ENCODE measurements around the gene TMEM132C. TPM values are rescaled to one million over a fixed set of nuclear protein-coding genes. Genes with fewer than 3 reads are reported as not detected.

Gene TMEM132C
- total RNA-seq, 4 donors from 2014 or later = 2.0 to 3.7 (median 3.0) TPM

DNA sequence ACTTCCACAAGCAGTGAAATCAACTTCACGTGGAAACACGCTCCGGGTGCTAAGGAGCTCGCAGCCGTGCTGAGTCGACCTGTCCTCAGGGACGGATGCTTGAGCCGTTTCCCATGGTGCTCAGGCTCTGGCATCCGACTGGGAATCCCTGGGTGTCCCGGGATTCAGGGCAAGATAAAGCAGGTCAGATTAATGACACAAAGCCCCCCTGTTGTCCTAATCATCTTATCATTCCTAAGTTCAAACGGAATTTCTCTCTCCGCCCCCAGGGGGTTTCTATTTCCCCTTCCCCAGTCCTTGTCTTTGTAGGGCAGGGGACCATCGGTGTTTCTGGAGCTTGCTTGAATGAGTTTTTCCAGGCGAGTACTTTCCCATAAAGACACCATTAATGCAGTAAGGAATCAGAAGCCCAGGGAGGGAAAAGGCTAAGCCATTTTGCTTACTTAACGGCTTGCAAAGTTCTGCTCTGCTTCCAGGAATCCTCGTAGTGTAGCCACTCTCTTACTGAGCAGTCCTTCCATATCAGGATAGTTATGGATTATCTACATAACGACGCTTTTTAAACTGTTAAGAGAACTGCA lies 116.5 kb downstream of the TMEM132C start:
- H3K4me3 ChIP-seq (ENCODE audit: low read depth, poor library complexity, severe bottlenecking) = no peak overlapping the region
- WGBS, 2 donors = 58 to 68% methylated on average over 18 of the region's 18 CpGs
- intact Hi-C loops (cut with DNase I; ENCODE audit: low total_unique reads) = no loop called here
- TF ChIP-seq POLR2A (IDR thresholded peaks at IDR 0.05) = no peak
- TF ChIP-seq, protein P1, sequence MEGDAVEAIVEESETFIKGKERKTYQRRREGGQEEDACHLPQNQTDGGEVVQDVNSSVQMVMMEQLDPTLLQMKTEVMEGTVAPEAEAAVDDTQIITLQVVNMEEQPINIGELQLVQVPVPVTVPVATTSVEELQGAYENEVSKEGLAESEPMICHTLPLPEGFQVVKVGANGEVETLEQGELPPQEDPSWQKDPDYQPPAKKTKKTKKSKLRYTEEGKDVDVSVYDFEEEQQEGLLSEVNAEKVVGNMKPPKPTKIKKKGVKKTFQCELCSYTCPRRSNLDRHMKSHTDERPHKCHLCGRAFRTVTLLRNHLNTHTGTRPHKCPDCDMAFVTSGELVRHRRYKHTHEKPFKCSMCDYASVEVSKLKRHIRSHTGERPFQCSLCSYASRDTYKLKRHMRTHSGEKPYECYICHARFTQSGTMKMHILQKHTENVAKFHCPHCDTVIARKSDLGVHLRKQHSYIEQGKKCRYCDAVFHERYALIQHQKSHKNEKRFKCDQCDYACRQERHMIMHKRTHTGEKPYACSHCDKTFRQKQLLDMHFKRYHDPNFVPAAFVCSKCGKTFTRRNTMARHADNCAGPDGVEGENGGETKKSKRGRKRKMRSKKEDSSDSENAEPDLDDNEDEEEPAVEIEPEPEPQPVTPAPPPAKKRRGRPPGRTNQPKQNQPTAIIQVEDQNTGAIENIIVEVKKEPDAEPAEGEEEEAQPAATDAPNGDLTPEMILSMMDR (IDR thresholded peaks at IDR 0.05) = no peak
- DNase-seq (ENCODE audit: low spot score in 2 of 2) = peak in 1 of 2 donors; percentile 59

DNA sequence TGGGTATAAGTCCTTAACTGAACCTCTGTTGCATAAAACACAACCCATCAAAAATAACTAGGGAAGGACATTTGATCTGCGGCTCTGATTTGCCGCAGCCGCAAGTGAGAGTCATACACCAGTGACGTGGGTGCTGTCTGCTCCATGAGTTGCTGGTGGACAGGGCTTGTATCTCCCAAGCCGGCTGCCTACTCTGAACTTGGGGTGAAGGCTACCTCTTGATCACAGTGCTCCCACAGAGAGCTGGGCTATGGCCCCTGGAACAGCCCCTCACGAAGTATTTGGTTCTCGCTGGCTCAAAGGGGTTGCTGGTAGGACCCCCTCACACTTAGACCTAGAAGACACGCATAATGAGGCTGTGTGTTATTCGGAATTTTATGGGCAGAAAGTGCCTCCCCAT lies 118.8 kb downstream of the TMEM132C start:
- TF ChIP-seq, protein P1 (IDR thresholded peaks at IDR 0.05) = no peak
- no peak for TF ChIP-seq POLR2A (IDR thresholded peaks at IDR 0.05)
- 89 to 96% methylated on average over 9 of the region's 9 CpGs for whole genome bisulfite sequencing, 2 donors
- no peak overlapping the region for H3K4me3 ChIP-seq (ENCODE audit: low read depth, poor library complexity, severe bottlenecking)
- peak in 1 of 2 donors; percentile 42 for DNase-seq (ENCODE audit: low spot score in 2 of 2)
- intact Hi-C loops (cut with DNase I; ENCODE audit: low total_unique reads) = no loop called here

- peak in 1 of 2 donors; percentile 84 for DNase-seq (ENCODE audit: low spot score in 2 of 2)
- WGBS, 2 donors = 38 to 46% methylated on average over 19 of the region's 19 CpGs
- TF ChIP-seq, protein P1 (IDR thresholded peaks at IDR 0.05) = no peak
- no peak for TF ChIP-seq POLR2A (IDR thresholded peaks at IDR 0.05)
- intact Hi-C loops (cut with DNase I; ENCODE audit: low total_unique reads) = no loop called here
- no peak overlapping the region for H3K4me3 ChIP-seq (ENCODE audit: low read depth, poor library complexity, severe bottlenecking)
Measured at GRCh38 chr12:128387811-128388422, 120.9 kb downstream of the TMEM132C start.

DNA sequence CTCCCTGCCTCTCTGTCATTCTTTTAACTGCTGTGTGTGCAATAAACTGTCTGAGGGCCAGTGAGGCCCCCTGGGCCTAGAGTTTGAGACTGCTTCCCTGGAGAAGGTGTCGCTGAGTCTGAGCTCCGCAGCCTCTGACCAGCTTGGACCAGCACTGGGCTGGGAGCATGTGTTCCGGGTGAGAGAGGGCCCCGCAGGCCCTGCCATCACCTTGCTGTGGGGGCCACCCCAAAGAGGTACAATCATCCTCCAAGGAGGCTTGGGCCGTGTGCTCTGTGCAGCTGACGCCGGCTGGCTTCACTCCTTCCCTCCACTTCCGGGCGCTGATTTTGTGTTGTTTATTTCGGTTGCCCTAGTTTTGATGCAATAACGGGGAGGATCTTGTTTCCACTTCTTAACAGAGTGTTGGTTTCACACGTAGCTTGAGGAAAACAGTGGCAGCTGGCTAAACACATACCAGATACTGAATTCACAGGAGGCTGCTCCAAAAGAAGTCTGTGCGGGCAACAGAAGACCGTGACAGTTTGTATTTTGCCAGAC lies 121.6 kb downstream of the TMEM132C start:
- intact Hi-C loops (cut with DNase I; ENCODE audit: low total_unique reads) = no loop called here
- TF ChIP-seq, protein P1 (IDR thresholded peaks at IDR 0.05) = no peak
- no peak for TF ChIP-seq POLR2A (IDR thresholded peaks at IDR 0.05)

GRCh38 chr12:128393346-128393745 lies 126.4 kb downstream of the TMEM132C start:
- DNase-seq (ENCODE audit: low spot score in 2 of 2) = no peak
- intact Hi-C loops (cut with DNase I; ENCODE audit: low total_unique reads) = no loop called here
- 77 to 78% methylated on average over 3 of the region's 3 CpGs for WGBS, 2 donors
- H3K4me3 ChIP-seq (ENCODE audit: low read depth, poor library complexity, severe bottlenecking) = no peak overlapping the region
- no peak for TF ChIP-seq POLR2A (IDR thresholded peaks at IDR 0.05)
- TF ChIP-seq, protein P1 (IDR thresholded peaks at IDR 0.05) = no peak

More for the DNA sequence above, 121.6 kb downstream of the TMEM132C start:
- H3K4me3 ChIP-seq (ENCODE audit: low read depth, poor library complexity, severe bottlenecking) = no peak overlapping the region
- WGBS, 2 donors = 43 to 56% methylated on average over 14 of the region's 14 CpGs
- peak; percentile 23 to 85 for DNase-seq (ENCODE audit: low spot score in 2 of 2)

Measured in lower leg skin (tissue), 4 donors.